Measurements from ENCODE around the gene CFAP299.

- TF ChIP-seq, protein P1, sequence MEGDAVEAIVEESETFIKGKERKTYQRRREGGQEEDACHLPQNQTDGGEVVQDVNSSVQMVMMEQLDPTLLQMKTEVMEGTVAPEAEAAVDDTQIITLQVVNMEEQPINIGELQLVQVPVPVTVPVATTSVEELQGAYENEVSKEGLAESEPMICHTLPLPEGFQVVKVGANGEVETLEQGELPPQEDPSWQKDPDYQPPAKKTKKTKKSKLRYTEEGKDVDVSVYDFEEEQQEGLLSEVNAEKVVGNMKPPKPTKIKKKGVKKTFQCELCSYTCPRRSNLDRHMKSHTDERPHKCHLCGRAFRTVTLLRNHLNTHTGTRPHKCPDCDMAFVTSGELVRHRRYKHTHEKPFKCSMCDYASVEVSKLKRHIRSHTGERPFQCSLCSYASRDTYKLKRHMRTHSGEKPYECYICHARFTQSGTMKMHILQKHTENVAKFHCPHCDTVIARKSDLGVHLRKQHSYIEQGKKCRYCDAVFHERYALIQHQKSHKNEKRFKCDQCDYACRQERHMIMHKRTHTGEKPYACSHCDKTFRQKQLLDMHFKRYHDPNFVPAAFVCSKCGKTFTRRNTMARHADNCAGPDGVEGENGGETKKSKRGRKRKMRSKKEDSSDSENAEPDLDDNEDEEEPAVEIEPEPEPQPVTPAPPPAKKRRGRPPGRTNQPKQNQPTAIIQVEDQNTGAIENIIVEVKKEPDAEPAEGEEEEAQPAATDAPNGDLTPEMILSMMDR (IDR thresholded peaks at IDR 0.05; ENCODE audit: insufficient read depth, low read length, poor library complexity, severe bottlenecking), result no peak
- TF ChIP-seq EZH2phosphoT487 (conservative IDR thresholded peaks at IDR 0.05; ENCODE audit: low read length), result no peak
Measured at GRCh38 chr4:80495865-80496264, 160.3 kb downstream of the CFAP299 start.
